ENCODE data around the gene ATG4C. TPM values are rescaled to one million over a fixed set of nuclear protein-coding genes. Genes with fewer than 3 reads are reported as not detected.
"Not testable (repeated sequence)": the region's sequence is repeated elsewhere in the genome, so short reads cannot be mapped to it uniquely, and the experiment has no call there.

The ATG4C gene
- total RNA-seq, result 4.5 and 9.5 TPM in 2 replicates

- no peak for TF ChIP-seq CTCF (IDR thresholded peaks at IDR 0.05; ENCODE audit: insufficient read depth, low read depth, low read length)
- H3K4me3 ChIP-seq (ENCODE audit: low read depth, low read length), result peak within 1 kb of the TSS; percentile 90
- DNase-seq (ENCODE audit: low read depth), result peak; percentile 99
These were observed at the start of gene ATG4C for GRCh38 chr1:62783736-62784508. Gene ATG4C, plus strand, starts transcription at chr1:62784132. Its CDS starts 19,655 bp downstream, at chr1:62803787.

GRCh38 chr1:62735491-62736171 lies 48.3 kb upstream of the ATG4C start:
- DNase-seq (ENCODE audit: low read depth), result peak; percentile 67
- no peak overlapping the region for H3K4me3 ChIP-seq (ENCODE audit: low read depth, low read length)
- TF ChIP-seq CTCF (IDR thresholded peaks at IDR 0.05; ENCODE audit: insufficient read depth, low read depth, low read length), result no peak

GRCh38 chr1:62740701-62741100 lies 43.2 kb upstream of the ATG4C start:
- not testable (repeated sequence) for H3K4me3 ChIP-seq (ENCODE audit: low read depth, low read length); DNase-seq (ENCODE audit: low read depth)

GRCh38 chr1:62744611-62745577 lies 39.0 kb upstream of the ATG4C start:
- DNase-seq (ENCODE audit: low read depth), result no peak
- TF ChIP-seq CTCF (IDR thresholded peaks at IDR 0.05; ENCODE audit: insufficient read depth, low read depth, low read length), result no peak
- no peak overlapping the region for H3K4me3 ChIP-seq (ENCODE audit: low read depth, low read length)

GRCh38 chr1:62746086-62746808 lies 37.7 kb upstream of the ATG4C start:
- TF ChIP-seq CTCF (IDR thresholded peaks at IDR 0.05; ENCODE audit: insufficient read depth, low read depth, low read length), result peak; percentile 58
- H3K4me3 ChIP-seq (ENCODE audit: low read depth, low read length), result peak overlapping the region; percentile 29
- DNase-seq (ENCODE audit: low read depth), result peak; percentile 65

- DNase-seq (ENCODE audit: low read depth), result no peak
- H3K4me3 ChIP-seq (ENCODE audit: low read depth, low read length), result no peak overlapping the region
- no peak for TF ChIP-seq CTCF (IDR thresholded peaks at IDR 0.05; ENCODE audit: insufficient read depth, low read depth, low read length)
These were observed 37.2 kb upstream of the ATG4C start for GRCh38 chr1:62746809-62747138.

Measured in fibroblast of villous mesenchyme (primary cell).